H1 (cell line): ENCODE data around the gene NUDT12. TPM values are rescaled to one million over a fixed set of nuclear protein-coding genes. Genes with fewer than 3 reads are reported as not detected.

Experiments
- CHD2 ChIP-seq: IDR thresholded peaks from 2 replicates; pipeline ENCODE4 v1.6.1; 2012; ENCODE audit warnings: low read length, improper control_type of control experiment
- JUN ChIP-seq: IDR thresholded peaks from 2 replicates; pipeline ENCODE4 v1.6.1; 2011; ENCODE audit warnings: low read depth, mild to moderate bottlenecking, improper control_type of control experiment, low read length
- polyA plus RNA-seq, 7 experiments: library from polyadenylated mRNA; depleted of rRNA in 3 of 7; stranded (reverse) in 5 of 7; unstranded in 2 of 7; fragments of >200 nt in 5 of 7; fragments of 200-250 nt in 2 of 7; gene quantifications; 1 replicate in 5 of 7; 2 replicates in 1 of 7; 4 replicates in 1 of 7; pipeline versions ENCODE4 v1.2.1 to v1.2.3, GENCODE V29; 2011 to 2013; ENCODE audit warnings: missing spikeins in 2 of 7, mixed read lengths in 2 of 7
- total RNA-seq: library from RNA; stranded (reverse); fragmentation: NEBNext Ultra II Directional; extraction: Animal tissue kit (Norgen Biotek cat#: 25700); gene quantifications from 2 replicates; pipeline ENCODE4 v1.2.1, GENCODE V29; 2021

The NUDT12 gene
- total and polyA plus RNA-seq, 2 of the 8 experiments (the other 6 are each of a cell fraction or from before 2014, with no cell fraction given) = 3.6 to 12.5 TPM

GRCh38 chr5:103560826-103561225, 1.8 kb downstream of the NUDT12 start (continued):
- no peak for TF ChIP-seq JUN
- TF ChIP-seq CHD2 = no peak
